ENCODE results near the gene SPRTN. TPM values are rescaled to one million over a fixed set of nuclear protein-coding genes. Genes with fewer than 3 reads are reported as not detected.
"Not testable (repeated sequence)": the region's sequence is repeated elsewhere in the genome, so short reads cannot be mapped to it uniquely, and the experiment has no call there.

The SPRTN gene
- total RNA-seq, 4 donors from 2014 or later, result 4.9 to 19.3 (median 15.2) TPM

DNA sequence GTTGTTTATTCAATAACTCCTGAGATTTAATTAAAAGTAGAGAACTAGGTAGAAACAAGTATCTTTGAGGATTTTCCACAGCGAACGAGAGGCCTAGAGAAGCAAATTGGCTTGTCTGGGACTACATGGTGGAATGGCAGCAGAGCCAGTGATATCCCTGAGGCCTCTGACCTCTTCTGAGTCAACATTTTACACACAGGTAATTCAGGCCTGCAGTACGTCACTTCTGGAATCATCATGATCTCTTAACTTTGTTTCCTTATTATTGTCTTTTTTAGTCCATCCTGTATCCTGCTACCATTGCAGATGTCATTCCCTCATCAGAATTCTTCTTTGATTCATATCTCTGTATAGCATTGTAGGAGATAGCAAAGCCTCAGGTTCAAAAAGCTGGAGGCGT, 9.9 kb downstream of the SPRTN start:
- TF ChIP-seq CTCF (IDR thresholded peaks at IDR 0.05), result no peak
- no peak for TF ChIP-seq POLR2A (IDR thresholded peaks at IDR 0.05)
- Histone ChIP-seq H3K36me3 (no peaks in the 10 kb centered on the region), H3K27ac (no peak overlapping the region), H3K4me3 (no peak overlapping the region), H3K9me3 (no peaks in the 10 kb centered on the region), H3K4me1 (no peaks in the 10 kb centered on the region), H3K27me3 (no peaks in the 10 kb centered on the region)
- no peak for DNase-seq
- intact Hi-C loops (cut with DNase I; ENCODE audit: low total_unique reads), result no loop called here

DNA sequence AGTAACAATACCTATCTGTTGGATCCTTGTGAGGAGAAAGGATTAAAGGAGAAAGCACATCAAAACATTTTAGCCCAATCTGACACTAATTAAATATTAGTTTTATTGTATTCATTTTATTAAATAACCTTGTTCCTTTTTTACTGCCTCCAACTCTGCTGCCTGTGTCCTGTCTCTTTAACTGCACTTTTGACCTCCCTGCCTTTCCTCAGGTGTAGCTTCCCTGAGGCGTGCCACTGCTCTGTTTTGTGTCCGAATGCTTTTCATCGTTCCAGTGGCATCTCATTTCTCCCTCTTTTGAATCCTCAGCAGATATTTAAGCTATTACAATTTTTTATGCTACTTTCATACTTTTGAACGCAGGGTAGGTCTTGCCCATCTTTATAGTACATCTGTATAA, 10.3 kb downstream of the SPRTN start:
- Histone ChIP-seq H3K36me3 (no peaks in the 10 kb centered on the region), H3K27ac (no peak overlapping the region), H3K27me3 (no peaks in the 10 kb centered on the region), H3K4me1 (no peaks in the 10 kb centered on the region), H3K4me3 (no peak overlapping the region), H3K9me3 (no peaks in the 10 kb centered on the region)
- TF ChIP-seq CTCF (IDR thresholded peaks at IDR 0.05), result no peak
- TF ChIP-seq POLR2A (IDR thresholded peaks at IDR 0.05), result no peak
- no peak for DNase-seq
- intact Hi-C loops (cut with DNase I; ENCODE audit: low total_unique reads), result no loop called here

DNA sequence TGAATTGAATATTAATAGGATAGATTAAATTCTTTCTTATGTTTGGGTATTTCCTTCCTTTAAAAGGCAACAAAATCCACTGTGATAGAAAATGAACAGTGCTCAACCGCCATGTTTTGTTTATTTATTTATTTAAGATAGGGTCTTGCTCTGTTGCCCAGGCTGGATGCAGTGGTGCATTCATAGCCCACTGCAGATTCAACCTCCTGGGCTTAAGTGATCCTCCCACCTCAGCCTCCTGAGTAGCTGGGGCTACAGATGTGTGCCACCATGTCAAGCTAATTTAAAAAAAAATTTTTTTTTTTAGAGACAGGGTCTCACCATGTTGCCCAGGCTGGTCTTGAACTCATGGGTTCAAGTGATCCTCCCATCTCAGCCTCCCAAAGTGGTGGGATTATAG, 10.8 kb downstream of the SPRTN start:
- H3K27me3 ChIP-seq; H3K4me1 ChIP-seq; H3K36me3 ChIP-seq; H3K27ac ChIP-seq; H3K4me3 ChIP-seq; intact Hi-C loops (cut with DNase I; ENCODE audit: low total_unique reads); DNase-seq; H3K9me3 ChIP-seq: not testable (repeated sequence)

DNA sequence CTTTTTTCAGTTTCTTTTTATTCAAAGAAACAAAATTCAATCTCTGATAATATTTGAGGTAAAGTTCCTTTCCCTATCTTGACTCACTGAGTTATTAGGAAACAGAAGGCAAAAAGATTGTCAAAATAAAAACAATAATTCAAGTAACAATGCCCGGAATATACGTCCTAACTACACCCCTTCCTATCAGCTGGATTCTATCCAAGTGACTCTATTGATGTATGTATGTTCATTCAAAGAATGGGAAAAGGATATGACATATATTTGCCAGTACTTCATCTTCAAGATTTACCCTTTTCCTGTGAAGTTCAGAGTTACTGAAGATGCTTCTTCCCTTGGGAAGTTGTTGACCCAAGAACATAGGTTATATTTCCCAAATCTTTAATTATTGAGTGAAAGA, 13.7 kb downstream of the SPRTN start:
- no peak for DNase-seq
- no peak for TF ChIP-seq POLR2A (IDR thresholded peaks at IDR 0.05)
- no peak for TF ChIP-seq CTCF (IDR thresholded peaks at IDR 0.05)
- no peak overlapping the region for H3K4me3 ChIP-seq
- no peaks in the 10 kb centered on the region for H3K27me3 ChIP-seq
- no peak overlapping the region for H3K27ac ChIP-seq
- H3K36me3 ChIP-seq, result no peaks in the 10 kb centered on the region
- H3K9me3 ChIP-seq, result no peaks in the 10 kb centered on the region
- intact Hi-C loops (cut with DNase I; ENCODE audit: low total_unique reads), result no loop called here
- H3K4me1 ChIP-seq, result no peaks in the 10 kb centered on the region

DNA sequence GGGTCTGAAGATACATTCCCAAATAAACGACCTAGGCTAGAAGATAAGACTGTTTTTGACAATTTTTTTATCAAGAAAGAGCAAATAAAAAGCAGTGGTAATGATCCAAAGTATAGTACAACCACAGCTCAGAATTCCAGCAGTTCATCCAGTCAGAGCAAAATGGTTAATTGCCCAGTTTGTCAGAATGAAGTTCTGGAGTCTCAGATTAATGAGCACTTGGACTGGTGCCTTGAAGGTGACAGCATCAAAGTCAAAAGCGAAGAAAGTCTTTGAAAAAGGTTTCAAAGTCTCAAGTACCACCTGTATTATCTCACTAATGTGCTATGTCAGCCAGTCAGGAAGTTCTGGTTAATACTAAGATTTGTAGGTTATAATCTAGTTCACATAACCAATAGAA, 15.0 kb downstream of the SPRTN start:
- peaks cover 0 to 2% of the 10 kb centered on the region in 2 donors for H3K4me1 ChIP-seq
- no peaks in the 10 kb centered on the region for H3K27me3 ChIP-seq
- intact Hi-C loops (cut with DNase I; ENCODE audit: low total_unique reads), result no loop called here
- no peaks in the 10 kb centered on the region for H3K9me3 ChIP-seq
- H3K27ac ChIP-seq, result no peak overlapping the region
- TF ChIP-seq CTCF (IDR thresholded peaks at IDR 0.05) (no peak), POLR2A (IDR thresholded peaks at IDR 0.05) (no peak)
- DNase-seq, result no peak
- H3K36me3 ChIP-seq, result no peaks in the 10 kb centered on the region
- H3K4me3 ChIP-seq, result no peak overlapping the region

- no peaks in the 10 kb centered on the region for H3K9me3 ChIP-seq
- H3K27me3 ChIP-seq, result no peaks in the 10 kb centered on the region
- DNase-seq, result no peak
- H3K4me1 ChIP-seq, result peaks cover 0 to 6% of the 10 kb centered on the region in 2 donors
- no peaks in the 10 kb centered on the region for H3K36me3 ChIP-seq
- TF ChIP-seq CTCF (IDR thresholded peaks at IDR 0.05) (no peak), POLR2A (IDR thresholded peaks at IDR 0.05) (no peak)
- no peak overlapping the region for H3K4me3 ChIP-seq
- intact Hi-C loops (cut with DNase I; ENCODE audit: low total_unique reads), result loop anchor here (5.0 kb wide), 1 partner anchor 248 kb away; no protein-coding TSS in a partner anchor
- no peak overlapping the region for H3K27ac ChIP-seq
These were observed 16.4 kb downstream of the SPRTN start for GRCh38 chr1:231354330-231355020.
